HG03342 (cell line): ENCODE results near the gene PSORS1C1.
"Not testable (repeated sequence)": the region's sequence is repeated elsewhere in the genome, so short reads cannot be mapped to it uniquely, and the experiment has no call there.

ENCODE experiments used
- ATAC-seq: cut with Tn5 transposase; IDR thresholded peaks from one replicate; pipeline ENCODE4 v1.9.1; 2021; ENCODE audit warnings: mild to moderate bottlenecking, moderate library complexity; ENCODE audit not compliant: unreplicated experiment

PSORS1C1 gene

DNA sequence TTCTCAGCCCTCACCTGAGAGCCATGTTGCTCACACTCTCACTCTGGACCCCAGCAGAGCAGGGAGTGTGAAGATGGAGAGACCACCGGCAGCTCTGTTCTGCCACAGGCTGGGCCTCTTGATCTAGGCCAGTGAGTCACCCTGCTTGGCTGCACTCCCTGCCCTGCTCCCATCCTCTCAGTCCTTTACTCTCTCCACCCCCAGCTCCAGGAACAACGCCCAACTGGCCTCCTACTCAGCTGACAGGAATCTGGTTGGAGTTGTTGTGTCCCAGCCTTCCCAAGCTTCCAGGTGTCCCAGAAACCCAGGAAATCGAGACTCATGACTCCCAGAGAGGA is at the start of gene PSORS1C1:
Gene PSORS1C1 (plus strand): TSS at position 260 of the 338 bp plus-strand sequence. CDS start 14,833 bp downstream, outside the sequence.
- no peak for ATAC-seq

- no peak for ATAC-seq
Measured at GRCh38 chr6:31065556-31065955, 49.0 kb upstream of the PSORS1C1 start.

- not testable (repeated sequence) for ATAC-seq
Measured at GRCh38 chr6:31067028-31067427, 47.6 kb upstream of the PSORS1C1 start.

DNA sequence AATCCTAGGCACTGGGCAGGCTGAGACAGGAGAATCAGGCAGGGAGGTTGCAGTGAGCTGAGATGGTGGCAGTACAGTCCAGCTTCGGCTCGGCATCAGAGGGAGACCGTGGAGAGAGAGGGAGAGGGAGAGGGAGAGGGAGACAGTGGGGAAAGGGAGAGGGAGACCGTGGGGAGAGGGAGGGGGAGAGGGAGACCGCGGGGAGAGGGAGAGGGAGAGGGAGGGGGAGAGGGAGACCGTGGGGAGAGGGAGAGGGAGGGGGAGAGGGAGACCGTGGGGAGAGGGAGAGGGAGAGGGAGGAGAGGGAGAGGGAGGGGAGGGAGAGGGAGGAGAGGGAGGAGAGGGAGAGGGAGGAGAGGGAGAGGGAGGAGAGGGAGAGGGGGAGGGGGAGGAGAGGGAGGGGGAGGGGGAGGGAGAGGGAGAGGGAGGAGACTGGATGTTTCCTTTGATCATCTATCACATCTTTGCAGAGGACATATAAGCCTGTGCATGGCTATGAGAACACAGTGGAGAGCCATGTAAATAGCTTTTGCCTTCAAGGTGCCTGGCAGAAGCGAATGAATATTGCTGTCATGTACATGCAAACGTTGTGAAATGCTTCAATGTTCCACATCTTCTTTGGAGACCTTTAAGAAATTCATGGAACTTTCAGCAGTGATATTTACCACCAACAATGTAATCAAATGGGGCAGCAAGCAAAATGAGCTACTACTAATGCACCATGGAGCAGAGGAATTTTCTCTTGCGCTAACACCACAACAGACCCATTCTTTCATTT is 46.5 kb upstream of the PSORS1C1 start:
- ATAC-seq: not testable (repeated sequence)

DNA sequence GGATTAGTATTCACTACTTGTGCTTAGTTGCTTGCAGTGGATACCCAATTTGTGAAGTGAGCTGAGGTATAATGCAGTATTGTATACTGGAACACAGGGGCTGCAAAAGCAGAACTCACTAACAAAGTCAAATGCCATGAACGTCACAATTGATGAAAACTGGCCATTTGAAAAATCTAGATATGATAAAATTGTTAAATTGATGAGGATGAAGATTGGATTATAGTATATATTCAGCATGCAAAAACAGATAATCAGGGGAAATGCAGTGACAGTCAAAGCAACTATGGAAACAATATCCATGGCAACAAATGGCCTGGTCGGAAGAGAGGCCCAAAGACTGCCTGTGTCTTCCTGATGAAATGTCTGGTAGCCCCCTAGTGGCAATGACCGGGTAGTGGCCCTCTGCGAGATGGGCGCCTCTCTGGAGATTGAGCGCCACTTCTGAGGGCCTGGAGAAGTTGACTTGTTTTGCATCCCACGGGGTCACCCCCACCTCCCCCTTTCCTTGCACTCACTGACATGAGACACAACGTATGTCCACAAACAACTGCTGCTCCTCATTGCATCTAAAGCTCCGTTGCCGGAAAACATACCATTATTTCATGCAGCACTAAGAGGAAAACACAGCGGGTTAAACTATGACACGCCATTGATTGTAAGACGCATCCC is 45.8 kb upstream of the PSORS1C1 start:
- ATAC-seq: no peak

GRCh38 chr6:31070711-31071197 is 43.8 kb upstream of the PSORS1C1 start:
- no peak for ATAC-seq

DNA sequence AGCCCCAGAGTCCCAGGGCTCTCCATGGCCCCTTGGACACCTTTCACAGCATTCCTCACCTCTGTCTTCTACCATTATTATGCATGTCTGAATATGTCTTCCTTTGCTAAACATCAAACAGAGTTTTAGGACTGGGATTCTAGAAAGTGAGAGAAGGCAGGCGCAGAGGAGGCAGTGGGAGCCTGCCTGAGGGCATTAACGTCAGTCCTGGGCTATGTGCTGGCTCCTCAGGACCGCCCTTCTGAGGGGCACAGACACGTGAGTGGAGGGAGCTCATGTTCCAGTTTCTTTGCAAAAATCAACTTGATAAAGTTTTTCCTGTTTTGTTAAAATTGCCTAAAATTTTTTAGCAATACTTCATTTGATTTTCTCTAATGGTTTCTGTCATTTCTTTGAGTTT is 40.2 kb upstream of the PSORS1C1 start:
- no peak for ATAC-seq

GRCh38 chr6:31075528-31075927 is 39.1 kb upstream of the PSORS1C1 start:
- no peak for ATAC-seq

DNA sequence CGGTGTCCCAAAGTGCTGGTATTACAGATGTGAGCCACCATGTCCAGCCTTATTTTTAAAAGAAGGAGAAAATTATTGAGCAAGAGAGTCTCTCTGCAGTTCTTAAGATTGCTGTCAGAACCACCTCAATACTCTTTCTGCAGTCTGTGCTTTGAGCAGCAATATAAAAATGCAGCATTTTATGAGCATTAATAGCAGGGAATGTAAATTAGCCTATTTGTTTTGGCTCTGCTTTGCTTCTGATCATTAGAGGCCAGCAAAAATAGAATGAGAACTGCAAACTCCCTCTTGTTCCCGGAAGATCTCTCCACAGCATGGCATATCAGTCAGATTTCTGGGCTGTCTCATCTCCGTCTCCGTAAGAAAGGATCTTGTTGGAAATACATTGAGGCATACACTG is 38.0 kb upstream of the PSORS1C1 start:
- no peak for ATAC-seq

GRCh38 chr6:31079656-31080261 is 34.8 kb upstream of the PSORS1C1 start:
- ATAC-seq: no peak

- no peak for ATAC-seq
Measured at GRCh38 chr6:31081872-31082271, 32.7 kb upstream of the PSORS1C1 start.

DNA sequence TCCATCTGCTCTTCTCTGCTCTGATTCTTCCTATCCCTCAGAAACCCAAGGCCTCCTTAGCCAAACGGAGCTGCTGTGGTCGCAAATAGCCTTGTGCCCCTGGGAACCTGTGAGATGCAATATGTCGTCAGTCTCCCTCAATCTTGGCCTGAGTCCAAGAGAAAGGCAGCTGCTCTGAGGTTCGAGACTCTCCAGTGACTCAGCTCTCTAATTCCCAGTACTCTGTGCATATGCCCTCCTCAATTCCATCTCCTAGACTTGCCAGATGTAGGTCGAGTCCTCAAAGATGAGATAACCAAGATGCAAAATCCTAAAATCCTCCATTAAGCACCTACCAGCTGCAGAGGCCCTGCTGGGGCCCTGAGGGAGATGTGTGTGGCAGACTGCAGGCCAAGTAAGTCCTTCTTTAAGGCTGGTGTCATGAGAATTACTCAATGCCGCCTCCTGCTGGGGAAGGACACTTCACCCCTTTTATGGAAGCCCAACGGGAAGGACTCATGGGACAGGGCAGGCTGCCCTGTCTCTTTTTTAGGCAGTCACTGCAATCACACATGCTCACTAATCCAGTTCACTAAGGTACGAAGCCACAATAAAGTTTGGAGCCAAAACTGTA is 30.8 kb upstream of the PSORS1C1 start:
- no peak for ATAC-seq

DNA sequence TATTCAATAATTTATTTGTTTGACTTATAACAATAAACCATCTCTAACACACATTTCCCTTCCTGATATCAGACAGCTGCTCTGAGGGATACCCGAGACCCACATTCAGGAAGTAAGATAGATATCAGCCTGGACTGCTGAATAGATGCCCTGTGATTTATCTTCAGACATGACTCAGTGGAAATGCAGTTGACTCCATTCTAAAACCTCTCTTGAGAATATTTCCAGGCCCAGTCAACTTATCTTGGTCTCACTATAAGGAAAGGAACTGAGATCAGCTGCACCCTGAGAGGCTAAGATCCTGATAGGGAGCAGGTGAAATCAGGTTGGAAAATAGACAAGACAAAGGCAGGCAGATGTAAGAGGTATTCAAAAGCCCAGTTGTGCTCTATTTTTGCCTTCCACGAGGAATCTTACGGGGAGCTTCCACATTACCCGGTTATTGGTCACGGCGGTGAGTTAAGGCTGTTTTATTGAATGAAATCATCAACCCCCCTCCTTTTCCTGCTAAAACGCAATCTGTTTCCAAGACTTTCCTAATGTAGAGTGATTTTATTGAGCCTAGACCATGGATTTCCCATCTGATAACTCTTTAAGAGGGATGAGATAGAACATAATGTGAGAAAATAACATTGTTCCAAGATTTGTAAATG is 27.7 kb upstream of the PSORS1C1 start:
- ATAC-seq: no peak

DNA sequence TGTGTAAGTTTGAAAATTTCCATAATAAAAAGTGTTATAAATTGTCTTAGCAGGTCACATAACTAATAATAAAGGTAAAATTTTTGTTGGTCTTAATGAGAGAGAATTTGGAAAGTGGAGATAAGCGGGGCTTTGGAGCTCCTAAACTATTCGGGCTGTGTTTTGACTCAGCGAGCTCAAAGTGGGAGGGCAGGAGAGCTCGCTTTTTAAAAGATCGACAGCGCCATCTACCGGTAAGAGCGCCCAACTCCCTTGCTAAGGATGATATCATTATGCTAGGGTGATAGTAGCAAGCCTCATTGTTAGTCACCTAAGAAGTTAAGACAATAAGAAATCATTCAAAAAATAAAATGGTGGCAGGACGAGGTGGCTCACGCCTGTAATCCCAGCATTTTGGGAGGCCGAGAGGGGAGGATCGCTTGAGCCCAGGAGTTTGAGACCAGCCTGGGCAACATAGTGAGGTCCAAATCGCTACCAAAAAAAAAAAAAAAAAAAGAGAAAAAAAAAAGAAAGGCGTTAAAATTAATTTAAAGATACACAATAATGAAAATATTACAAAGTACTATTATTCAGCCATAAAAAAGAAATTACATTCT is 27.0 kb upstream of the PSORS1C1 start:
- no peak for ATAC-seq

GRCh38 chr6:31090275-31090972 is 24.2 kb upstream of the PSORS1C1 start:
- ATAC-seq: no peak

- no peak for ATAC-seq
Measured at GRCh38 chr6:31090973-31091364, 23.6 kb upstream of the PSORS1C1 start.

GRCh38 chr6:31091680-31092079 is 22.9 kb upstream of the PSORS1C1 start:
- no peak for ATAC-seq

- no peak for ATAC-seq
Measured at GRCh38 chr6:31092238-31092637, 22.4 kb upstream of the PSORS1C1 start.

DNA sequence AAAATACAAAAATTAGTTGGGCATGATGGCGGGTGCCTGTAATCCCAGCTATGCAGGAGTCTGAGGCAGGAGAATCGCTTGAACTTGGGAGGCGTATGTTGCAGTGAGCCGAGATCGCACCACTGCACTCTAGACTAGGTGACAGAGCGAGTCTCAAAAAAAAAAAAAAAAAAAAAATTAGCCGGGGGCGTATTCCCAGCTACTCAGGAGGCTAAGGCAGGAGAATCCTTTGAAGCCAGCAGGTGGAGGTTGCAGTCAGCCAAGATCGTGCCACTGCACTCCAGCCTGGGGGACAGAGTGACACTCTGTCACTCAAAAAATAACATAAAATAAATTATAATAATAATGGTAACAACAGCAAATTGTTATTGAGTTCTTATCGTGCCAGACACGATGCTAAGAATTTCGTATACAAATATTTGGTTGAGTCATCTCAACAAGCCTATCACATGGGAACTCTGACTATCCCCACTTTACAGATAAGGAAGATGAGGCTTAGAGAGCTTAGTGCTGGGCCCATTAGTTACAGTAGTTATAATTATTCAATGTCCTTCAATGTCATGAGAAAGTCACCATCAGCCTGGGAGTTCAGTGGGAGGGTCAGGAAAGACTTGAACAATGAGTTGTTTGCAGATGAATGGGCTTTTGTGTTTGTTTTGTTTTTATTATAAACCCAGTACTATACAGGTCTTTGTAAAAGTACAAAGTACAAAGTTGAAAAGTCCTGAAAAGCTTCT is 21.7 kb upstream of the PSORS1C1 start:
- ATAC-seq: no peak
